SK-N-DZ (cell line): ENCODE results near the gene RAB30. TPM values are rescaled to one million over a fixed set of nuclear protein-coding genes. Genes with fewer than 3 reads are reported as not detected.

Experiments
- DNase-seq: peaks from one replicate; pipeline ENCODE4 v3.0.0-alpha.2; 2015; ENCODE audit warnings: low spot score
- polyA plus RNA-seq, 2 experiments: library from polyadenylated mRNA; depleted of rRNA; stranded (reverse); fragments of >200 nt; gene quantifications; 2 replicates each; pipeline ENCODE4 v1.2.3, GENCODE V29; 2014

RAB30 gene, protein sequence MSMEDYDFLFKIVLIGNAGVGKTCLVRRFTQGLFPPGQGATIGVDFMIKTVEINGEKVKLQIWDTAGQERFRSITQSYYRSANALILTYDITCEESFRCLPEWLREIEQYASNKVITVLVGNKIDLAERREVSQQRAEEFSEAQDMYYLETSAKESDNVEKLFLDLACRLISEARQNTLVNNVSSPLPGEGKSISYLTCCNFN
- polyA plus RNA-seq (2014; cell fraction: cytosol; rRNA removed), result 14.3 and 19.0 TPM in 2 replicates
- polyA plus RNA-seq (2014; cell fraction: nucleus; rRNA removed), result 9.9 and 12.7 TPM in 2 replicates

- peak; percentile 100 for DNase-seq
These were observed at the start of gene RAB30 for GRCh38 chr11:83071567-83072349. TSS of gene RAB30 (minus strand) at chr11:83071897. CDS start at chr11:82997316, 74,581 bp downstream.

GRCh38 chr11:83120327-83120726, 48.6 kb upstream of the RAB30 start:
- DNase-seq, result no peak

DNA sequence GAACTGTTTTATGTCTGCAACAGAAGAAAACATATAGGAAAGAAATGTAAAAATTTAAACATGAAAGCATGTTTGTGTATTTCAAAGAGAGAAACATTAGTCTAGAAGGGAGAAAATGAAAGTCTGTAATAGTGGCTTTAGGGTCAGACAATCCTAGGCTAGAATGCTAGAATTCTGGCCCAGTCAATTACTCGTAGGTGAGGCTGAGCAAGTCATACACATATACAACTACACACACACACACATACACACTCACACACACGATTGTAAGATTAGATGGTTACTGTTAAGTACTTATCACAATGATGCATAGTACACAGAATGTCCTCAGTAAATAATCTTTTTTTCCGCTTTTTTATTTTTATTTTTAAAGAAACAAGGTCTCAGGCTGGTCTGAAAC, 47.5 kb upstream of the RAB30 start:
- no peak for DNase-seq

DNA sequence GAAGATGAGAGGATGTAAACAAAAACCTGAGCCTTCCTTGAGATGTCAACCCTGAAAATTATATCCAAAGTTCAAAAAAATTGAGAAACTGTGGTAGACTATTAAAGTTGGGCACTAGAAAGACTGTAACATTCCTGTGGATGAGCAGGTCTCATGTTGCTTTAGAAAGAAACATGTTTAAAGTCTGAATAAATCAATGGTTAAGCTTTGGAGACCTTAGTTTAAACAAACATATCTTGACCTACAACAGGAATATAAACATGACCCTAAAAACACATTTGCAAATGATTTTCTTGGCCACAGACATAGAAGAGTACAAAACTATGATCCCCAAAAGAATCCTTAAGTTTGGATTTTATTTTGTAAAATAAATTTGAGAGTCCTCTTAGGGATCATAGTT, 47.1 kb upstream of the RAB30 start:
- DNase-seq, result no peak

DNA sequence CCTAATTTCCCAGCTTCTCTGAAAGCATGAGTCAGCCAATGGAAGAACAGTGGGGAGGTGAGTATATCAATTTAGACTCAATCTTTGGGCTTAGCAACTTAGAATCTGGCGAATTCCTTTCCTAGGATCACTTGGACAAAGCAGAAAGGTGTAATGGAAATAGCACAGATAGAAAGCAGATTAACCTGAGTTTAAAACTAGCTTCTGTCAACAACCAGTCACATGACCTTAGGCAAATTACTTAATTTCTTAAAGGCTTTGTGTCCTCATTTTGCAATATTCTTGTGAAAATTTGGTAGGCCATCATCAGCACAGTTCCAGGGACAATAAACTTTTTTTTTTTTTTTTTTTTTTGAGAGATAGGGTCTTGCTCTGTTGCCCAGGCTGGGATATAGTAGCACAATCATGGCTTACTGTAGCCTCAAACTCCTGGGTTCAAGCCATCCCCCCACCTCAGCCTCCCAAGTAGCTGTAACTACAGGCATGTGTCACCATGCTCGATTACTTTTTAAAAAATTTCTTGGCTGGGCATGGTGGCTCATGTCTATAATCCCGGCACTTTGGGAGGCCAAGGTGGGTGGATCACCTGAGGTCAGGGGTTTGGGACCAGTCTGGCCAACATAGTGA, 44.4 kb upstream of the RAB30 start:
- DNase-seq, result no peak

- peak; percentile 21 for DNase-seq
These were observed 43.9 kb upstream of the RAB30 start for GRCh38 chr11:83115551-83115950.

GRCh38 chr11:83115026-83115425, 43.3 kb upstream of the RAB30 start:
- peak; percentile 43 for DNase-seq

- DNase-seq, result no peak
These were observed 41.2 kb upstream of the RAB30 start for GRCh38 chr11:83112886-83113285.

DNA sequence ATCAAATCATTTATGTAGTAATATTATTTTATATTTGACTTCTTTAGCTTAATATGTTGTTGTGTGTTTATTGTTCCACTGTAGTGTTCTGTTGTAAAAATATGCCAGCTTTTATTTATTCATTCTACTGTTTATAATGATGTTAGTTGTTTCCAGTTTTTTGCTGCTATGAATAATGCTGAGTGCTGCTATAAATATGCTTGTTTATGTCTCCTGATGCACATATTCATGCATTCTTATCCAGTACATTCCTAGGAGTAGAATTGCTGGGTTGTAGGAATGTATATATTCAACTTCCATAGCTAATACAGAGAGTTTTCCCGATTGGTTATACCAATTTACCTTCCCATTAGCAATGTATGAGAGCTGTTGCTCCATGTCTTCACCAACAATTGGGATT, 33.5 kb upstream of the RAB30 start:
- DNase-seq, result no peak

DNA sequence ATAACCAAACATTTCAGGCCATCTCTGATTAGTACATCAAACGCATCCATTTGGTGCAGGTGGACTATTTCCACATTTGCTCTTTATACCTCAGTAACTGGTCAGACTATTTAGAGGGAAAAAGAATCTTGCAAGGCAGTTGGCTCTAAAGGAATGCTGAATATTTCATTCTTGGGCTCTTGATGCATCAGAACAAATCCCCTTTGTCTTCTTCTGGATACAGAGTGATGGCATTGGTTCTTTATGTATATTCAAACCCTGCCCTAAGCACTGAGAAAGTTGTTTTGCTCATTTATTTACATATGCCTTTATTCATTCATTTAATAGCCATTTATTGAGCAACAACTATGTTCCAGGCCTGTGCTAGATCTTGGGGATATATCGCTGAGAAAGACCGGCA, 31.1 kb upstream of the RAB30 start:
- DNase-seq, result no peak

DNA sequence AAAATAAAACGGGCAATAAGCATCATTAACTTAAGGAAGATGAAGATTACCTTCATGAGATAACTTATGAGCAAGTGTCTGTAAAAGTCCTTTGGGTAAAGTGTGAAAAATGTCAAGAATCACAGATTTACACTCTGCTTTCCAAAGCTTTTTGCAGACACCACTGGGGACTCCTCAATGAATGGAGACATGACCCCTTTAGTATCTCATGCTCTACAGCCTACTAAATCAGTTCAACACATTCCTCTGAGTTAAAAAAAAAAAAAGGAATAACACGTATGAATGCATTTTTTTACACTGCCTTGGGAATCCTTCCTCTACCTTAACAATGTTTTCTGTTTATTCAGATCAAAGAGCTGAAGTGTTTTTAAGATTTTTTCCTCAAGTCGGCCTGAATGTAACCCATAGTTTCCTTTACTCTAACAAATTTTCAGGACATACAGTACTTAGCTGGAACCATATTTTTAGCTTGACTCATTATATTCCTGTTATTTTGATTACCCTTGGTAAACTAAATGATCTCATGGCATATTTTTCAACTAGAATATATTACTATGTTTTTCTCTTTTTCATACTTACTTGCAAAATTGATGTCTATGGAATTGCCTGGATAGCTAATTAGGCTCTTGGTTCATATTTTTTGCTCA, 25.9 kb upstream of the RAB30 start:
- no peak for DNase-seq

GRCh38 chr11:83093634-83094033, 21.9 kb upstream of the RAB30 start:
- no peak for DNase-seq

- DNase-seq, result no peak
These were observed 21.0 kb upstream of the RAB30 start for GRCh38 chr11:83092488-83093384.

- DNase-seq, result no peak
These were observed 17.3 kb upstream of the RAB30 start for GRCh38 chr11:83088965-83089364.

GRCh38 chr11:83087035-83087434, 15.3 kb upstream of the RAB30 start:
- no peak for DNase-seq

DNA sequence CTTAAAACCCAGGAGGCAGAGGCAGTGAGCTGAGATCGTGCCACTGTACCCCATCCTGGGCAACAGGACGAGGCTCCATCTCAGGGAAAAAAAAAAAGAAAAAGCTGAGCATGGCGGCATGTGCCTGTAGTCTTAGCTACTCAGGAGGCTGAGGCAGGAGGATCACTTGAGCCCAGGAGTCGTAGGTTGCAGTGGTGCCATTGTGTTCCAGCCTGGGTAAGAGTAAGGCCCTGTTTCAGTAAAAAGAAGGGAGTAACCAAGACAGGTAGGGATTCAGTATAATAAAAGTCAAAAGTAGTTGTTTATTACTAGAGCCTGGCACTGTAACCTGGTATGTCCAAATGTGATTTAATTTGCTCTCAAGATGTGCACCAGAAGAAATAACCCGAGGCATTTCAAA, 8.1 kb upstream of the RAB30 start:
- DNase-seq, result no peak

DNA sequence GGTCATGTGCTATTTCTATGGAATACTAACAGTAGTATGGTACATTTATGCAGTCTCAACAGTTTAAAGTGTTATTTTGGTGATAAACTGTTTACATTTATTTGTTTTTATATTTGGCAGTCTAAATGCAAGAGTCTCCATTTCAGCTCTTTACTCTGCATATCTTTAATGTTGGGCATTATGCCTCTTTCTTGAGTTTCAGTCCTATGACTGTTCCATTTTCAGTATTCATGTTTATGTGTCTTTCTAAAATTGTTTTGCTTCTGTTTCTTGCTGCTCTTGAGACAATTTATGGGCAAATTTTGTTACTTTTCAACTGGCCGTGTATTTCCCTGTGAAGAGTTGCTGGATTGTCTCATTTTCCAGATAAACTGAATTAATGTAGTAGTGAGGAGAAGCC, 6.6 kb upstream of the RAB30 start:
- no peak for DNase-seq

GRCh38 chr11:83073884-83074283, 2.2 kb upstream of the RAB30 start:
- DNase-seq, result no peak

GRCh38 chr11:83073258-83073657, 1.6 kb upstream of the RAB30 start:
- no peak for DNase-seq

DNA sequence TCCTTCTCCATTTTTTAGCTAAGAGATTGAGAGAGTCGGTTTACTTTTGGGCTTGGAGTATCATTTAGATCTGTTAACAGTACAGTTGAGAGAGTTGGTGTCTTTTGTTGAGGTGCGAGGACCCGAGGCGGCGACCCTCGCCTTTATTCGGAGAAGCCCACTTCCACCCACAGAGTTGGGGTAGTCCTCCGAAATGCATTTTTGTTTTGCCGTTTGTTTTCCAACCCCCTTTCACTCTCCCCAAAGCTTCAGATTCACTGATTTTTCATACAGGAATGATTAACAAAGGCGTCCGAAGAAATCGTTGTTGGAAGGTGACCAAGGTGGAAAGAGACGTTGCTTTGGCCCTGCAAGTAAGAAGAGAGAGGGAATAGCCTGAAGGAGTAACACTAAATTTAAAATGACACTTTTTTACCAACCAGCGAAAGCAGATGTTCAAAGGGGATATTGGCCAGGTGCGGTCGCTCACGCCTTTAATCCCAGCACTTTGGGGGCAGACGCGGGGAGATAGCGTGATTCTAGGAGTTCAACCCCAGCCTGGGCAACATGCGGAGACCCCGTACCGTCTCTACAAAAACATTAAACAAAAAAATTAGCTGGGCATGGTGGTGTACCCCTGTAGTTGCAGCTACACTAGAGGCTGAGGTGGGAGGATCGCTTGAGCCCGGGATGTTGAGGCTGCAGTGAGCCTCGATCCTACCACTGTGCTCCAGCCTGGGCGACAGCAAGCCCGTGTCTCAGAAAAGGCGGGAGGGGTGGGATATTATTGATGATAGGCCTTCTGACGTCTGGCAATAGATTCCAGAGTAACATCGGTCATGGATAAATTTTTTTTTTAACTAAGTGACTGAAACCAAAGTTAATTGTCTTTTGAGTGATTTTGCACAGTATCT, 899 bp upstream of the RAB30 start:
- DNase-seq, result no peak
